Hepatocyte (in vitro differentiated cells): ENCODE data around the gene THSD7B. TPM values are rescaled to one million over a fixed set of nuclear protein-coding genes. Genes with fewer than 3 reads are reported as not detected.
"Not testable (repeated sequence)": the region's sequence is repeated elsewhere in the genome, so short reads cannot be mapped to it uniquely, and the experiment has no call there.

ENCODE experiments used
- DNase-seq: peaks from one replicate; pipeline ENCODE4 v3.0.0-alpha.2; 2016; ENCODE audit warnings: low spot score
- H2AFZ ChIP-seq: fragments of 200-600 bp; sonication (generic); 2 replicates; pipeline ENCODE4 v1.6.0; 2016; ENCODE audit warnings: antibody characterized with exemption, mild to moderate bottlenecking
- H3K27ac ChIP-seq: fragments of 200-600 bp; sonication (generic); 2 replicates; pipeline ENCODE4 v1.5.1; 2016; ENCODE audit warnings: mild to moderate bottlenecking
- H3K27me3 ChIP-seq: fragments of 200-600 bp; sonication (generic); 2 replicates; pipeline ENCODE4 v1.6.1; 2016
- H3K36me3 ChIP-seq: fragments of 200-600 bp; sonication (generic); replicated peaks from 2 replicates; pipeline ENCODE4 v1.5.1; 2016; ENCODE audit warnings: low read depth; ENCODE audit not compliant: insufficient read depth
- H3K4me1 ChIP-seq: fragments of 200-600 bp; sonication (generic); 2 replicates; pipeline ENCODE4 v1.5.1; 2016; ENCODE audit warnings: mild to moderate bottlenecking, moderate library complexity; ENCODE audit not compliant: insufficient read depth
- H3K4me2 ChIP-seq: fragments of 200-600 bp; sonication (generic); 2 replicates; pipeline ENCODE4 v1.6.0; 2016
- H3K4me3 ChIP-seq: fragments of 200-600 bp; sonication (generic); 2 replicates; pipeline ENCODE4 v1.5.1; 2016; ENCODE audit warnings: mild to moderate bottlenecking
- H3K79me2 ChIP-seq: fragments of 200-600 bp; sonication (generic); 2 replicates; pipeline ENCODE4 v1.6.0; 2017; ENCODE audit warnings: mild to moderate bottlenecking
- H3K9me2 ChIP-seq: fragments of 200-600 bp; sonication (generic); replicated peaks from 2 replicates; pipeline ENCODE4 v1.6.0; 2017; ENCODE audit warnings: mild to moderate bottlenecking; ENCODE audit not compliant: insufficient read depth
- H3K9me3 ChIP-seq: fragments of 200-600 bp; sonication (generic); 2 replicates; pipeline ENCODE4 v1.5.1; 2016; ENCODE audit warnings: low read depth, mild to moderate bottlenecking
- H4K20me1 ChIP-seq: fragments of 200-600 bp; sonication (generic); 2 replicates; pipeline ENCODE4 v1.6.0; 2016; ENCODE audit warnings: mild to moderate bottlenecking; ENCODE audit not compliant: insufficient read depth, poor library complexity, severe bottlenecking
- CTCF ChIP-seq: fragments of 200-600 bp; sonication (generic); IDR thresholded peaks from 2 replicates; pipeline ENCODE4 v1.5.1; 2016; ENCODE audit warnings: antibody characterized with exemption, mild to moderate bottlenecking; ENCODE audit not compliant: poor library complexity
- EZH2 ChIP-seq: fragments of 200-600 bp; sonication (generic); IDR thresholded peaks from 2 replicates; pipeline ENCODE4 v1.6.1; 2016; ENCODE audit warnings: antibody characterized with exemption, mild to moderate bottlenecking, borderline replicate concordance
- EZH2phosphoT487 ChIP-seq: fragments of 200-600 bp; sonication (generic); IDR thresholded peaks from one replicate; pipeline ENCODE4 v1.6.1; 2018; ENCODE audit warnings: antibody characterized with exemption, mild to moderate bottlenecking, low read depth, moderate library complexity; ENCODE audit not compliant: unreplicated experiment, severe bottlenecking
- WGBS: methylation state at CpG from one replicate; pipeline ENCODE4 v1.1.6; 2016; ENCODE audit warnings: low lambda C conversion rate; ENCODE audit errors: missing lambda C conversion rate; 5-methylcytosine and 5-hydroxymethylcytosine counted together
- polyA plus RNA-seq: library from polyadenylated mRNA; unstranded; fragments of >200 nt; fragmentation: Nextera tagmentation; extraction: Ambion mirVana; gene quantifications from 2 replicates; pipeline ENCODE4 v1.2.1, GENCODE V29; 2016
- total RNA-seq: library from RNA; depleted of rRNA; stranded (reverse); fragments of >200 nt; gene quantifications from 2 replicates; pipeline ENCODE4 v1.2.3, GENCODE V29; 2014

The THSD7B gene
- total and polyA plus RNA-seq, 2 experiments from 2014 or later = 0.48 to 5.7 TPM

- no peaks in the 10 kb centered on the region for H3K79me2 ChIP-seq
- no peak overlapping the region for H3K4me2 ChIP-seq
- no peak overlapping the region for H3K27ac ChIP-seq
- H2AFZ ChIP-seq = no peak overlapping the region
- no peaks in the 10 kb centered on the region for H3K9me2 ChIP-seq
- H3K4me1 ChIP-seq = no peaks in the 10 kb centered on the region
- no peak overlapping the region for H3K4me3 ChIP-seq
- TF ChIP-seq CTCF (no peak), EZH2phosphoT487 (no peak), EZH2 (no peak)
- no peak for DNase-seq
- no peaks in the 10 kb centered on the region for H3K36me3 ChIP-seq
- no peaks in the 10 kb centered on the region for H4K20me1 ChIP-seq
- 85% methylated on average over 3 of the region's 3 CpGs for WGBS
- no peaks in the 10 kb centered on the region for H3K9me3 ChIP-seq
- H3K27me3 ChIP-seq = no peaks in the 10 kb centered on the region
Measured at GRCh38 chr2:137091704-137092103, 326.4 kb downstream of the THSD7B start.

GRCh38 chr2:137093116-137093515 is 327.8 kb downstream of the THSD7B start:
- DNase-seq = no peak
- Histone ChIP-seq H2AFZ (no peak overlapping the region), H3K27ac (no peak overlapping the region), H4K20me1 (no peaks in the 10 kb centered on the region), H3K4me3 (no peak overlapping the region), H3K36me3 (no peaks in the 10 kb centered on the region), H3K9me2 (no peaks in the 10 kb centered on the region), H3K4me2 (no peak overlapping the region), H3K79me2 (no peaks in the 10 kb centered on the region), H3K27me3 (no peaks in the 10 kb centered on the region), H3K9me3 (no peaks in the 10 kb centered on the region), H3K4me1 (no peaks in the 10 kb centered on the region)
- 88% methylated on average over 4 of the region's 4 CpGs for WGBS
- TF ChIP-seq EZH2phosphoT487 (no peak), CTCF (no peak), EZH2 (no peak)

- Histone ChIP-seq H3K9me2 (no peaks in the 10 kb centered on the region), H3K4me3 (no peak overlapping the region), H3K27ac (no peak overlapping the region), H3K4me1 (no peaks in the 10 kb centered on the region), H3K27me3 (no peaks in the 10 kb centered on the region), H3K79me2 (no peaks in the 10 kb centered on the region), H4K20me1 (no peaks in the 10 kb centered on the region), H3K9me3 (no peaks in the 10 kb centered on the region), H3K4me2 (no peak overlapping the region), H2AFZ (no peak overlapping the region), H3K36me3 (no peaks in the 10 kb centered on the region)
- no peak for TF ChIP-seq CTCF
- no peak for TF ChIP-seq EZH2phosphoT487
- no peak for TF ChIP-seq EZH2
- no peak for DNase-seq
Measured at GRCh38 chr2:137096187-137096586, 330.8 kb downstream of the THSD7B start.

- Histone ChIP-seq H3K4me1 (no peaks in the 10 kb centered on the region), H3K79me2 (no peaks in the 10 kb centered on the region), H4K20me1 (no peaks in the 10 kb centered on the region), H3K36me3 (no peaks in the 10 kb centered on the region), H3K9me3 (no peaks in the 10 kb centered on the region), H2AFZ (no peak overlapping the region), H3K4me2 (no peak overlapping the region), H3K4me3 (no peak overlapping the region), H3K9me2 (no peaks in the 10 kb centered on the region), H3K27ac (no peak overlapping the region), H3K27me3 (no peaks in the 10 kb centered on the region)
- WGBS = 75% methylated on average over 1 of the region's 1 CpG
- DNase-seq = no peak
- TF ChIP-seq EZH2phosphoT487 (no peak), CTCF (no peak), EZH2 (no peak)
Measured at GRCh38 chr2:137096693-137097092, 331.3 kb downstream of the THSD7B start.

GRCh38 chr2:137101814-137102213 is 336.5 kb downstream of the THSD7B start:
- H3K4me2 ChIP-seq, H4K20me1 ChIP-seq, H3K36me3 ChIP-seq, H3K9me2 ChIP-seq, DNase-seq, H3K27ac ChIP-seq, H3K27me3 ChIP-seq, H3K4me1 ChIP-seq, H3K79me2 ChIP-seq, H3K4me3 ChIP-seq, H2AFZ ChIP-seq, H3K9me3 ChIP-seq: not testable (repeated sequence)
- 85% methylated on average over 3 of the region's 3 CpGs for WGBS
